ENCODE results near the gene PTAFR.

- TF ChIP-seq CTCF (IDR thresholded peaks at IDR 0.05) = no peak
- TF ChIP-seq POLR2A (IDR thresholded peaks at IDR 0.05) = no peak
- no peak for TF ChIP-seq POLR2AphosphoS5 (IDR thresholded peaks at IDR 0.05)
Measured at GRCh38 chr1:28213315-28213714, 36.8 kb upstream of the PTAFR start.
